GM12878 (cell line): ENCODE data around the gene CCSER2. TPM values are rescaled to one million over a fixed set of nuclear protein-coding genes. Genes with fewer than 3 reads are reported as not detected.

ENCODE experiments used
- ATAC-seq: fragments of 200-7000 bp; cut with Tn5 transposase; 3 replicates; pipeline ENCODE4 v1.9.1; 2020; ENCODE audit warnings: mild to moderate bottlenecking, moderate library complexity
- BruUV-seq: library from RNA; stranded (reverse); fragments of 400-500 nt; replicated peaks from 2 replicates; lab custom pipeline; 2021; lab: Mats Ljungman, UMichigan
- CTCF ChIA-PET: fragments of 300-600 bp; sonication (Branson Sonifier 250); formaldehyde crosslinking; extraction: SDS; loops from one replicate; lab custom pipeline; 2021; ENCODE audit warnings: inconsistent platforms; lab: Yijun Ruan, JAX
- POLR2A ChIA-PET: fragments of 350-600 bp; formaldehyde crosslinking; extraction: SDS; loops from one replicate; lab custom pipeline; 2021; ENCODE audit warnings: inconsistent platforms; lab: Charles Lee
- RAD21 ChIA-PET: fragments of 300-600 bp; sonication (Branson Sonifier 250); formaldehyde crosslinking; loops from one replicate; lab custom pipeline; 2023; ENCODE audit warnings: antibody characterized with exemption; ENCODE audit not compliant: unreplicated experiment; lab: Charles Lee
- SMC1A ChIA-PET: fragments of 300-600 bp; sonication (Branson Sonifier 250); formaldehyde crosslinking; loops from one replicate; lab custom pipeline; 2023; ENCODE audit not compliant: unreplicated experiment, uncharacterized antibody; lab: Charles Lee
- DNase-seq: peaks from one replicate; pipeline ENCODE4 v3.0.0-alpha.2; 2011; ENCODE audit warnings: low read depth, low spot score
- FAIRE-seq: peaks from 3 replicates; lab custom pipeline; 2011; peaks lifted over from hg19 to GRCh38; lab: Jason Lieb, UNC
- H2AFZ ChIP-seq: 2 replicates; pipeline ENCODE4 v1.6.0; 2011; ENCODE audit warnings: low read depth, low read length, control low read depth; ENCODE audit not compliant: control insufficient read depth
- H3K27ac ChIP-seq: 2 replicates; pipeline ENCODE4 v1.5.1; 2011; ENCODE audit warnings: control low read depth; ENCODE audit not compliant: control insufficient read depth, insufficient read depth
- H3K27me3 ChIP-seq, 2 experiments: replicated peaks in 1 of 2; 2 replicates each; pipeline versions ENCODE4 v1.6.0 to v1.6.1; 2011; ENCODE audit warnings: low read length in 1 of 2; ENCODE audit not compliant: control insufficient read depth in 2 of 2, insufficient read depth in 2 of 2
- H3K36me3 ChIP-seq, 2 experiments: 2 replicates each; pipeline ENCODE4 v1.5.1; 2011; ENCODE audit warnings: low read length in 1 of 2; ENCODE audit not compliant: control insufficient read depth in 2 of 2, insufficient read depth in 2 of 2
- H3K4me1 ChIP-seq: 2 replicates; pipeline ENCODE4 v1.6.1; 2011; ENCODE audit warnings: mild to moderate bottlenecking, low read length, moderate library complexity, mixed read lengths; ENCODE audit not compliant: control insufficient read depth, insufficient read depth
- H3K4me2 ChIP-seq: 2 replicates; pipeline ENCODE4 v1.6.0; 2011; ENCODE audit warnings: control low read depth; ENCODE audit not compliant: control insufficient read depth, insufficient read depth
- H3K4me3 ChIP-seq: fragments of 200-600 bp; sonication (generic); 2 replicates; pipeline ENCODE4 v1.5.1; 2016
- H3K79me2 ChIP-seq: 2 replicates; pipeline ENCODE4 v1.6.0; 2011; ENCODE audit warnings: low read length; ENCODE audit not compliant: control insufficient read depth, insufficient read depth
- H3K9ac ChIP-seq: 2 replicates; pipeline ENCODE4 v1.8.0; 2011; ENCODE audit warnings: low read length, control low read depth, mixed read lengths; ENCODE audit not compliant: control insufficient read depth, insufficient read depth
- H3K9me3 ChIP-seq: replicated peaks from 3 replicates; pipeline ENCODE4 v1.5.1; 2011; ENCODE audit warnings: mild to moderate bottlenecking, low read length; ENCODE audit not compliant: control insufficient read depth, insufficient read depth
- H4K20me1 ChIP-seq: 2 replicates; pipeline ENCODE4 v1.6.0; 2011; ENCODE audit not compliant: control insufficient read depth, insufficient read depth
- CBX5 ChIP-seq: sonication (generic); IDR thresholded peaks from 2 replicates; pipeline ENCODE4 v1.6.1; 2016; ENCODE audit warnings: low read depth, moderate library complexity, mild to moderate bottlenecking, inconsistent platforms
- CHD2 ChIP-seq: IDR thresholded peaks from 2 replicates; pipeline ENCODE4 v1.6.1; 2011; ENCODE audit warnings: low read depth, low read length, improper control_type of control experiment, borderline replicate concordance
- ESRRA ChIP-seq: IDR thresholded peaks from 2 replicates; pipeline ENCODE4 v1.6.1; 2012; ENCODE audit warnings: mild to moderate bottlenecking, low read length, improper control_type of control experiment
- IKZF2 ChIP-seq, 2 experiments: fragments of 450-650 bp; IDR thresholded peaks; 2 replicates each; pipeline ENCODE4 v1.6.1; 2017; ENCODE audit warnings: mild to moderate bottlenecking in 2 of 2, moderate library complexity in 2 of 2
- NR2C2 ChIP-seq: IDR thresholded peaks from 2 replicates; pipeline ENCODE4 v1.6.1; 2011; ENCODE audit warnings: borderline replicate concordance, low read depth; ENCODE audit not compliant: control insufficient read depth, insufficient read length
- RAD21 ChIP-seq: IDR thresholded peaks from 2 replicates; pipeline ENCODE4 v1.6.1; 2011; ENCODE audit warnings: mild to moderate bottlenecking, low read depth, low read length, moderate library complexity; ENCODE audit not compliant: insufficient read depth
- RBBP5 ChIP-seq: fragments of 200-600 bp; sonication (generic); conservative IDR thresholded peaks from 2 replicates; pipeline ENCODE4 v1.6.1; 2016
- RUNX3 ChIP-seq: IDR thresholded peaks from 2 replicates; pipeline ENCODE4 v1.6.1; 2012; ENCODE audit warnings: low read length, inconsistent platforms
- STAT3 ChIP-seq: IDR thresholded peaks from 2 replicates; pipeline ENCODE4 v1.6.1; 2011; ENCODE audit warnings: low read depth, low read length, improper control_type of control experiment
- ZNF384 ChIP-seq: IDR thresholded peaks from 2 replicates; pipeline ENCODE4 v1.6.1; 2012; ENCODE audit warnings: low read depth, mild to moderate bottlenecking, low read length, improper control_type of control experiment, borderline replicate concordance
- WGBS: methylation state at CpG from one replicate; pipeline ENCODE4 v1.1.6; 2016; ENCODE audit warnings: low lambda C conversion rate; ENCODE audit not compliant: insufficient replicate concordance, insufficient coverage; ENCODE audit errors: missing lambda C conversion rate; 5-methylcytosine and 5-hydroxymethylcytosine counted together
- in situ Hi-C: fragments of 300-500 bp; cut with MboI; formaldehyde crosslinking; loops from 9 replicates; pipeline ENCODE4 v1.14.3; 2018; ENCODE audit warnings: mixed read lengths
- intact Hi-C: fragments of 100-400 bp; cut with micrococcal nuclease; formaldehyde crosslinking; loops from one replicate; pipeline ENCODE4 v1.14.2; 2022; ENCODE audit not compliant: unreplicated experiment
- polyA plus RNA-seq, 11 experiments: library from polyadenylated mRNA; depleted of rRNA in 4 of 11; unstranded in 6 of 11; stranded (reverse) in 5 of 11; fragments of >200 nt; fragmentation: Nextera tagmentation in 4 of 11; fragmentation: Illumina TruSeq in 1 of 11; extraction: Ambion mirVana in 4 of 11; extraction: Trizol in 1 of 11; gene quantifications; 1 replicate in 1 of 11; 2 replicates in 10 of 11; pipeline versions ENCODE4 v1.2.1 to v1.2.3, GENCODE V29; 2011 to 2016; ENCODE audit warnings: inconsistent platforms in 2 of 11, missing spikeins in 2 of 11, low read depth in 1 of 11
- total RNA-seq, 4 experiments: library from RNA; depleted of rRNA in 3 of 4; stranded (reverse); fragments of >200 nt in 3 of 4; fragmentation: Illumina TruSeq in 1 of 4; extraction: Trizol in 1 of 4; gene quantifications; 2 replicates each; pipeline versions ENCODE4 v1.2.1 to v1.2.3, GENCODE V29; 2013 to 2021
- TF ChIP-seq, protein P1 (sequence below), 3 experiments: IDR thresholded peaks in 2 of 3; conservative IDR thresholded peaks in 1 of 3; 2 replicates each; pipeline ENCODE4 v1.5.1; 2011; ENCODE audit warnings: low read depth in 3 of 3, low read length in 3 of 3, mild to moderate bottlenecking in 3 of 3, control low read depth in 2 of 3, moderate library complexity in 2 of 3, inconsistent platforms in 1 of 3, mixed read lengths in 1 of 3; ENCODE audit not compliant: control insufficient read depth in 2 of 3, insufficient read depth in 1 of 3; ENCODE audit errors: extremely low read depth in 1 of 3
- TF ChIP-seq, protein P2 (sequence below): IDR thresholded peaks from 2 replicates; pipeline ENCODE4 v1.6.1; 2011; ENCODE audit warnings: borderline replicate concordance, low read depth, mild to moderate bottlenecking, moderate library complexity, low read length; ENCODE audit not compliant: insufficient read depth, poor library complexity, severe bottlenecking

CCSER2 gene
- total and polyA plus RNA-seq, 10 of the 15 experiments (the other 5 are each of a cell fraction or from before 2014, with no cell fraction given): 4.7 to 18.8 (median 13.2) TPM

DNA sequence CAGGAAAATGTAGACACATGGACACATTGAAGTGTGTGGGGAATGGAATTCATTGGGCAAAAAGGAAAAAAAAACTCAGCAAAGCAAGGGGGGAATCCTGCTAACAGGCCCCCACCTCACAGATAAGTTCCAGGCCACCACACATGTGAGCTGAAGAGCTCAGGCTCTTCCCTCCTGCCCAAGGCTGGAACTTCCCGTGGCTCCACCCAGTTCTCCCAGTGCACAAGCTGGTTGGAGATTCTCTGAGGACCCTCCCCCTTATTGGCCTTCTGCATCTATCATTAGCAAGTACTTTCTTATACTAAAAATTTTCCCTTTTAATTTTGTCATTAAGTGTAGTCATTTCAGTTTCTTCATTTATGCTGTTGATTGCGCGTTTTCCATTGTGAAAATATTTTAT is 190.8 kb downstream of the CCSER2 start:
- DNase-seq (no peak), FAIRE-seq (no peak), ATAC-seq (no peak)
- Histone ChIP-seq H4K20me1 (no peaks in the 10 kb centered on the region), H3K4me1 (no peaks in the 10 kb centered on the region), H3K9me3 (no peaks in the 10 kb centered on the region), H3K79me2 (no peaks in the 10 kb centered on the region), H2AFZ (no peak overlapping the region), H3K9ac (no peak overlapping the region), H3K4me2 (no peak overlapping the region), H3K27ac (no peak overlapping the region), H3K36me3 (no peaks in the 10 kb centered on the region), H3K27me3 (no peaks in the 10 kb centered on the region), H3K4me3 (no peak overlapping the region)
- intact Hi-C loops (no loop called here), in situ Hi-C loops (no loop called here)
- BruUV-seq: no TSS peak
- CTCF ChIA-PET: no interaction called here
- TF ChIP-seq, protein P1, sequence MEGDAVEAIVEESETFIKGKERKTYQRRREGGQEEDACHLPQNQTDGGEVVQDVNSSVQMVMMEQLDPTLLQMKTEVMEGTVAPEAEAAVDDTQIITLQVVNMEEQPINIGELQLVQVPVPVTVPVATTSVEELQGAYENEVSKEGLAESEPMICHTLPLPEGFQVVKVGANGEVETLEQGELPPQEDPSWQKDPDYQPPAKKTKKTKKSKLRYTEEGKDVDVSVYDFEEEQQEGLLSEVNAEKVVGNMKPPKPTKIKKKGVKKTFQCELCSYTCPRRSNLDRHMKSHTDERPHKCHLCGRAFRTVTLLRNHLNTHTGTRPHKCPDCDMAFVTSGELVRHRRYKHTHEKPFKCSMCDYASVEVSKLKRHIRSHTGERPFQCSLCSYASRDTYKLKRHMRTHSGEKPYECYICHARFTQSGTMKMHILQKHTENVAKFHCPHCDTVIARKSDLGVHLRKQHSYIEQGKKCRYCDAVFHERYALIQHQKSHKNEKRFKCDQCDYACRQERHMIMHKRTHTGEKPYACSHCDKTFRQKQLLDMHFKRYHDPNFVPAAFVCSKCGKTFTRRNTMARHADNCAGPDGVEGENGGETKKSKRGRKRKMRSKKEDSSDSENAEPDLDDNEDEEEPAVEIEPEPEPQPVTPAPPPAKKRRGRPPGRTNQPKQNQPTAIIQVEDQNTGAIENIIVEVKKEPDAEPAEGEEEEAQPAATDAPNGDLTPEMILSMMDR (IDR thresholded peaks at IDR 0.05 in 2 of 3, conservative IDR thresholded peaks at IDR 0.05 in 1 of 3; ENCODE audit: control insufficient read depth in 2 of 3, extremely low read depth in 1 of 3, insufficient read depth in 1 of 3, low read depth in 3 of 3, low read length in 3 of 3): no peak
- TF ChIP-seq IKZF2 (IDR thresholded peaks at IDR 0.05) (no peak), CHD2 (no peak), ESRRA (no peak), STAT3 (no peak)
- SMC1A ChIA-PET: interaction anchor here (0.6 to 1.0 kb wide), 2 partner anchors 21 to 328 kb away, joined by 3 read pairs; no protein-coding TSS in a partner anchor
- POLR2A ChIA-PET: no interaction called here
- WGBS: 98% methylated on average over 3 of the region's 3 CpGs
- RAD21 ChIA-PET: no interaction called here

DNA sequence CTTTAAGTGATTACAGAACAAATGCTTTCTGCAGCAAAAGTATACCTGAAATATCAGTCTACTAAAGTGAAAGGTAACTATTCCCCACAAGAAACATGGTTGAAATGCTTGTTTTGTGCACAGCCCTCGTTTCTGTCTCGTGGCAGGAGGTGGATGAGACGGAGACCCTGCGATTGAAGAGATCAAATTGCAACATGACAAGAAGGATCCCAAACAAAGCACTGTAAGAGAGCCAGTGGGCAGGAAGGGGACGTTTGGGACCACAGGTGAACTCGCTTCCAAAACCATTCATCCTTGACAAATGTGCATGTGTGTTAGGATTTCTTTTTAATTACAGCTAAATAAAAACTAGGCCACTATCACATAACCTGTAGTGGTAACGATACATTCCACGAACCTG is 192.6 kb downstream of the CCSER2 start:
- BruUV-seq: no TSS peak
- Histone ChIP-seq H2AFZ (no peak overlapping the region), H3K9ac (no peak overlapping the region), H3K36me3 (no peaks in the 10 kb centered on the region), H3K9me3 (no peaks in the 10 kb centered on the region; the same call in 2 of the 3 replicates), H4K20me1 (no peaks in the 10 kb centered on the region), H3K27me3 (no peaks in the 10 kb centered on the region), H3K27ac (no peak overlapping the region), H3K4me1 (no peaks in the 10 kb centered on the region), H3K4me2 (no peak overlapping the region), H3K4me3 (no peak overlapping the region), H3K79me2 (no peaks in the 10 kb centered on the region)
- 52% methylated on average over 8 of the region's 8 CpGs for WGBS
- ChIA-PET CTCF (interaction anchor here (1.0 to 1.4 kb wide), 2 partner anchors 16 to 107 kb away, joined by 3 to 4 read pairs; no protein-coding TSS in a partner anchor), SMC1A (no interaction called here), POLR2A (no interaction called here), RAD21 (no interaction called here)
- DNase-seq (no peak), FAIRE-seq (no peak), ATAC-seq (no peak)
- in situ Hi-C loops: no loop called here
- intact Hi-C loops: no loop called here
- TF ChIP-seq RUNX3: no peak
- TF ChIP-seq ZNF384: no peak
- no peak for TF ChIP-seq RAD21
- TF ChIP-seq RBBP5: no peak
- TF ChIP-seq NR2C2: no peak
- TF ChIP-seq, protein P2, sequence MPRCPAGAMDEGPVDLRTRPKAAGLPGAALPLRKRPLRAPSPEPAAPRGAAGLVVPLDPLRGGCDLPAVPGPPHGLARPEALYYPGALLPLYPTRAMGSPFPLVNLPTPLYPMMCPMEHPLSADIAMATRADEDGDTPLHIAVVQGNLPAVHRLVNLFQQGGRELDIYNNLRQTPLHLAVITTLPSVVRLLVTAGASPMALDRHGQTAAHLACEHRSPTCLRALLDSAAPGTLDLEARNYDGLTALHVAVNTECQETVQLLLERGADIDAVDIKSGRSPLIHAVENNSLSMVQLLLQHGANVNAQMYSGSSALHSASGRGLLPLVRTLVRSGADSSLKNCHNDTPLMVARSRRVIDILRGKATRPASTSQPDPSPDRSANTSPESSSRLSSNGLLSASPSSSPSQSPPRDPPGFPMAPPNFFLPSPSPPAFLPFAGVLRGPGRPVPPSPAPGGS: no peak
- no peak for TF ChIP-seq CBX5
